ENCODE measurements around the gene AGBL1. TPM values are rescaled to one million over a fixed set of nuclear protein-coding genes. Genes with fewer than 3 reads are reported as not detected.

AGBL1 gene
- total RNA-seq, 3 donors from 2014 or later (not counting 1 experiment from before 2014, with no cell fraction given), result not detected

GRCh38 chr15:86743283-86743903 lies 663.7 kb downstream of the AGBL1 start:
- Histone ChIP-seq H3K36me3 (ENCODE audit: control insufficient read depth, insufficient read depth, low read length) (no peaks in the 10 kb centered on the region), H3K4me3 (ENCODE audit: low read length) (no peak overlapping the region), H3K27me3 (ENCODE audit: control insufficient read depth, insufficient read depth, low read length) (no peaks in the 10 kb centered on the region), H3K4me1 (ENCODE audit: control insufficient read depth, insufficient read depth, low read length) (no peaks in the 10 kb centered on the region), H3K9me3 (ENCODE audit: control insufficient read depth, insufficient read depth, low read length) (no peaks in the 10 kb centered on the region), H3K27ac (ENCODE audit: low read length) (no peak overlapping the region)
- Mint-ChIP-seq H3K27me3 (ENCODE audit: low read depth in 2 of 2) (peaks cover 0 to 4% of the 10 kb centered on the region in 2 donors), H3K4me3 (no peak overlapping the region), H3K36me3 (no peaks in the 10 kb centered on the region), H3K9me3 (no peaks in the 10 kb centered on the region), H3K4me1 (no peaks in the 10 kb centered on the region), H3K27ac (no peak overlapping the region)
- DNase-seq (peak; percentile 24 to 74), ATAC-seq (peak in 1 of 3 donors; percentile 40)
- peak; percentile 53 for TF ChIP-seq CTCF (IDR thresholded peaks at IDR 0.05)
- intact Hi-C loops (cut with micrococcal nuclease), result loop anchor here (1.0 to 2.0 kb wide), 3 partner anchors 119 to 885 kb away; no protein-coding TSS in a partner anchor
- WGBS (ENCODE audit: insufficient coverage), result 80% methylated on average over 2 of the region's 6 CpGs

GRCh38 chr15:86744198-86744780 lies 664.6 kb downstream of the AGBL1 start:
- peaks cover 0 to 4% of the 10 kb centered on the region in 2 donors for H3K27me3 Mint-ChIP-seq (ENCODE audit: low read depth in 2 of 2)
- H3K27ac ChIP-seq (ENCODE audit: low read length), result no peak overlapping the region
- DNase-seq, result no peak
- H3K9me3 ChIP-seq (ENCODE audit: control insufficient read depth, insufficient read depth, low read length), result no peaks in the 10 kb centered on the region
- H3K27me3 ChIP-seq (ENCODE audit: control insufficient read depth, insufficient read depth, low read length), result no peaks in the 10 kb centered on the region
- H3K4me3 ChIP-seq (ENCODE audit: low read length), result no peak overlapping the region
- no peaks in the 10 kb centered on the region for H3K4me1 ChIP-seq (ENCODE audit: control insufficient read depth, insufficient read depth, low read length)
- intact Hi-C loops (cut with micrococcal nuclease), result no loop called here
- 76% methylated on average over 4 of the region's 7 CpGs for WGBS (ENCODE audit: insufficient coverage)
- H3K36me3 Mint-ChIP-seq, result no peaks in the 10 kb centered on the region
- no peaks in the 10 kb centered on the region for H3K4me1 Mint-ChIP-seq
- no peaks in the 10 kb centered on the region for H3K36me3 ChIP-seq (ENCODE audit: control insufficient read depth, insufficient read depth, low read length)
- no peak for TF ChIP-seq CTCF (IDR thresholded peaks at IDR 0.05)
- ATAC-seq, result no peak
- H3K27ac Mint-ChIP-seq, result no peak overlapping the region
- H3K4me3 Mint-ChIP-seq, result no peak overlapping the region
- H3K9me3 Mint-ChIP-seq, result no peaks in the 10 kb centered on the region

- no peaks in the 10 kb centered on the region for H3K36me3 ChIP-seq (ENCODE audit: control insufficient read depth, insufficient read depth, low read length)
- Mint-ChIP-seq H3K36me3 (no peaks in the 10 kb centered on the region), H3K4me1 (no peaks in the 10 kb centered on the region), H3K27ac (no peak overlapping the region), H3K4me3 (no peak overlapping the region), H3K9me3 (no peaks in the 10 kb centered on the region), H3K27me3 (ENCODE audit: low read depth in 2 of 2) (peaks cover 0 to 8% of the 10 kb centered on the region in 2 donors)
- intact Hi-C loops (cut with micrococcal nuclease), result no loop called here
- no peaks in the 10 kb centered on the region for H3K4me1 ChIP-seq (ENCODE audit: control insufficient read depth, insufficient read depth, low read length)
- no peaks in the 10 kb centered on the region for H3K9me3 ChIP-seq (ENCODE audit: control insufficient read depth, insufficient read depth, low read length)
- no peak overlapping the region for H3K4me3 ChIP-seq (ENCODE audit: low read length)
- ATAC-seq (no peak), DNase-seq (no peak)
- H3K27ac ChIP-seq (ENCODE audit: low read length), result no peak overlapping the region
- no peaks in the 10 kb centered on the region for H3K27me3 ChIP-seq (ENCODE audit: control insufficient read depth, insufficient read depth, low read length)
- no peak for TF ChIP-seq CTCF (IDR thresholded peaks at IDR 0.05)
- 50% methylated on average over 1 of the region's 1 CpG for WGBS (ENCODE audit: insufficient coverage)
Measured at GRCh38 chr15:86751116-86751515, 671.4 kb downstream of the AGBL1 start.
